ENCODE measurements around the gene KCNH6.

Gene KCNH6

DNA sequence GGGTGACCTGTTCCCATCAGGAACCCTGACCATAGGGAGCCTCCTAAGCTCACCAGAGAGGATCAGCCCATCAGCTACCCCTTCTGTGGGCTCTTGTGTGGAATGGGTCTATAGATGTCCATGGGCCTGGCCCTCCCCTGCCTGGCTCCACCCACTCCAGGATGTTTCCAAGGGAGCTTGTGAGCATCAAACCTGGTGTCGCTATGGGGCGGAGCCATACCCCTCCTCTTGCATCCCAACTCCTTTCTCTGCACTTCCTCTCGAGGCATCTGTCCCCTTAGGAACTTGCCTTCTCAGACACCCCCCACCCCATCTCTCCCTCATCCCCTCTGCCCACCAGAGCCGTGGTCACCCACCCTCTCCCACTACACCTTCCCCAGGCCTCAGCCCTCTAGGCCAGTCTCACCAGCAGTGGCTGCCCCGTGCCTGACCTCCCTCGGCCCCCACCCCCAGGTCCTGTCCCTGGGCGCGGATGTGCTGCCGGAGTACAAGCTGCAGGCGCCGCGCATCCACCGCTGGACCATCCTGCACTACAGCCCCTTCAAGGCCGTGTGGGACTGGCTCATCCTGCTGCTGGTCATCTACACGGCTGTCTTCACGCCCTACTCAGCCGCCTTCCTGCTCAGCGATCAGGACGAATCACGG is 10.4 kb downstream of the KCNH6 start:
- Mint-ChIP-seq H3K4me1 (peaks cover 10% of the 10 kb centered on the region), H3K27ac (no peak overlapping the region), H3K36me3 (no peaks in the 10 kb centered on the region), H3K4me3 (no peak overlapping the region), H3K9me3 (no peaks in the 10 kb centered on the region)
- ATAC-seq = no peak
- no peak for DNase-seq (ENCODE audit: low spot score in 2 of 2)

DNA sequence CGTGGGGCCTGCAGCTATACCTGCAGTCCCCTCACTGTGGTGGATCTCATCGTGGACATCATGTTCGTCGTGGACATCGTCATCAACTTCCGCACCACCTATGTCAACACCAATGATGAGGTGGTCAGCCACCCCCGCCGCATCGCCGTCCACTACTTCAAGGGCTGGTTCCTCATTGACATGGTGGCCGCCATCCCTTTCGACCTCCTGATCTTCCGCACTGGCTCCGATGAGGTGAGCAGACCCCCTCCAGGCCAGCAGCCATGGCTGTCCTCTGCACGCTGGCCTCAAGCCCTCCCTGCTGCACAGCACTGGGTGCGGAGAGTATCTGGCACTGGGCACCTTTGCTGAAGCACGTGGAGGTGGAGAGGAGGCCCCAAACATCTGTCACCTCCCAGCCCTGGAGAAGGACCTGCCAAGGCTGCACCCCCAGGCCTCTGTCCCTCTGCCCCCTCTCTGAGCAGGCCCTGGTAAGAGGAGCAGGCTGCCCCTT is 11.0 kb downstream of the KCNH6 start:
- H3K9me3 Mint-ChIP-seq = no peaks in the 10 kb centered on the region
- no peak overlapping the region for H3K27ac Mint-ChIP-seq
- DNase-seq (ENCODE audit: low spot score in 2 of 2) (no peak), ATAC-seq (no peak)
- H3K4me3 Mint-ChIP-seq = no peak overlapping the region
- peaks cover 15% of the 10 kb centered on the region for H3K4me1 Mint-ChIP-seq
- no peaks in the 10 kb centered on the region for H3K36me3 Mint-ChIP-seq

DNA sequence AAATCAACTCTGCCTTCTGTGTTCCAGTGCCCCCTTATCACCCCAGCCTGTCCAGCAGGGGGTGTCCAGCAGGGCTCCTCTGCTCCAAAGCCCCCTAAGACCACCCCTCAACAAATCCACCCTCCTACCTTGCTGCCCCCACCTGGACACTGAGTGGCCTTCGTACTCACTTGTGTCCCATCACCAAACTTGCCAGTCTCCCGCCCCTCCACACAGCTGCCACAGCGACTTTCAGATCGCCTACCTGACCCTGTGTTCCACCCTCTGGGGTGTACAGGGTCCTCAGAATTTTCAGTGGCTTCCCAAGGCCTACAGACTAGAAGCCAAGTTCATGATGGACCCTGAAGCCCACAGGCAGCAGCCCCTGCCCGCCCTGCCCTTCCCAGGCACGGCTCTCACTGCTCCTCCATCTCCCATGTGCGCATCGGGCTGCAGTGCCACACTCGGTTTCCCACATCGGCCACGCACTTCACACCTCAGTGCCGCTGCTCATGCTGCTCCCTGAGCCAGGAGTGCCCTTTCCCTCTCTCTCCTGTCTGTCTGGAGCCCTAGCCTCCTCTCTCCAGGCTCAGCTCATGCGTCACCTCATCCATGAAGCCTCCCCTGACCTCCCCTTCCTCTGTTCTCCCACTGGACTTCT is 11.8 kb downstream of the KCNH6 start:
- H3K9me3 Mint-ChIP-seq = no peaks in the 10 kb centered on the region

DNA sequence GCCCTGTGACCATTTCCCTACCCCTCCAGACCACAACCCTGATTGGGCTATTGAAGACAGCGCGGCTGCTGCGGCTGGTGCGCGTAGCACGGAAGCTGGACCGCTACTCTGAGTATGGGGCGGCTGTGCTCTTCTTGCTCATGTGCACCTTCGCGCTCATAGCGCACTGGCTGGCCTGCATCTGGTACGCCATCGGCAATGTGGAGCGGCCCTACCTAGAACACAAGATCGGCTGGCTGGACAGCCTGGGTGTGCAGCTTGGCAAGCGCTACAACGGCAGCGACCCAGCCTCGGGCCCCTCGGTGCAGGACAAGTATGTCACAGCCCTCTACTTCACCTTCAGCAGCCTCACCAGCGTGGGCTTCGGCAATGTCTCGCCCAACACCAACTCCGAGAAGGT is 12.5 kb downstream of the KCNH6 start:
- DNase-seq (ENCODE audit: low spot score in 2 of 2) (no peak), ATAC-seq (no peak)
- Mint-ChIP-seq H3K9me3 (no peaks in the 10 kb centered on the region), H3K36me3 (no peaks in the 10 kb centered on the region), H3K4me3 (no peak overlapping the region), H3K4me1 (peaks cover 21% of the 10 kb centered on the region), H3K27ac (no peak overlapping the region)

More for the DNA sequence above, 11.8 kb downstream of the KCNH6 start:
- DNase-seq (ENCODE audit: low spot score in 2 of 2) (no peak), ATAC-seq (no peak)
- Mint-ChIP-seq H3K4me3 (no peak overlapping the region), H3K36me3 (no peaks in the 10 kb centered on the region), H3K27ac (no peak overlapping the region), H3K4me1 (peaks cover 21% of the 10 kb centered on the region)

DNA sequence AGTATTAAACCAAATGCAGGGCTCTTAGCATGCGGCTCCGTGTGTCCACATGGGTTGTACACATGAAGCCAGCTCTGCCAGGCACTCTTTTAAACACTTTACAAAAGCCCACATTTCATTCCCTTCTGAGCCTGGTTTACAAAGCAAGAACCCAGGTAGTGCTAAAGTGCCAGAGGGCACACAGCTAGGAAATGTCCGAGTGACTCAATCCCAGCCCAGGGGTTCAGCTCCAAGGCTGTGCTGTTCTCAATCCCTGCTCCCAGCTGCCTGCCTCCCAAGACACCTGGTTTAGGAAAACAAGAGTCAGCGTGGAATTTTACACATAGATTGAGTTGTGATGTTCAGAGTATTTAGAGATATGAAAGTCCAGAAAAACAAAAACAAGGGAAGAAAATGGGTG is 13.8 kb downstream of the KCNH6 start:
- no peaks in the 10 kb centered on the region for H3K36me3 Mint-ChIP-seq
- DNase-seq (ENCODE audit: low spot score in 2 of 2) (no peak), ATAC-seq (no peak)
- H3K9me3 Mint-ChIP-seq = no peaks in the 10 kb centered on the region
- H3K27ac Mint-ChIP-seq = no peak overlapping the region
- peaks cover 21% of the 10 kb centered on the region for H3K4me1 Mint-ChIP-seq
- H3K4me3 Mint-ChIP-seq = no peak overlapping the region

DNA sequence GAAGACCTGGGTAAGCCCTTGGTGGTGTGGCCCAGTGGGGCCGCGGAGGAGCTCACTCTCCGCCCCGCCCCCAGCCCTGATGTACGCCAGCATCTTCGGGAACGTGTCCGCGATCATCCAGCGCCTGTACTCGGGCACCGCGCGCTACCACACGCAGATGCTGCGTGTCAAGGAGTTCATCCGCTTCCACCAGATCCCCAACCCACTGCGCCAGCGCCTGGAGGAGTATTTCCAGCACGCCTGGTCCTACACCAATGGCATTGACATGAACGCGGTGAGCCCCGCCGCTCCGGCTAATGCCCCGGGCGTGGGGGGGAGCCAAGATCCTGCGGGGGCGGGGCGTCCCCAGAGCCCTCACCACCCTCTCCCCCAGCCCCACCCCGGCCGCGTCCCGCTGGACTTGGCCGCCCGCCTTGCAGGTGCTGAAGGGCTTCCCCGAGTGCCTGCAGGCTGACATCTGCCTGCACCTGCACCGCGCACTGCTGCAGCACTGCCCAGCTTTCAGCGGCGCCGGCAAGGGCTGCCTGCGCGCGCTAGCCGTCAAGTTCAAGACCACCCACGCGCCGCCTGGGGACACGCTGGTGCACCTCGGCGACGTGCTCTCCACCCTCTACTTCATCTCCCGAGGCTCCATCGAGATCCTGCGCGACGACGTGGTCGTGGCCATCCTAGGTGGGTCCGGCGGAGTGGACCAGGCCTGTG is 15.0 kb downstream of the KCNH6 start:
- Mint-ChIP-seq H3K4me1 (peaks cover 21% of the 10 kb centered on the region), H3K9me3 (no peaks in the 10 kb centered on the region), H3K4me3 (peak overlapping the region; percentile 57), H3K27ac (no peak overlapping the region), H3K36me3 (no peaks in the 10 kb centered on the region)
- ATAC-seq (peak; percentile 49), DNase-seq (ENCODE audit: low spot score in 2 of 2) (no peak)

DNA sequence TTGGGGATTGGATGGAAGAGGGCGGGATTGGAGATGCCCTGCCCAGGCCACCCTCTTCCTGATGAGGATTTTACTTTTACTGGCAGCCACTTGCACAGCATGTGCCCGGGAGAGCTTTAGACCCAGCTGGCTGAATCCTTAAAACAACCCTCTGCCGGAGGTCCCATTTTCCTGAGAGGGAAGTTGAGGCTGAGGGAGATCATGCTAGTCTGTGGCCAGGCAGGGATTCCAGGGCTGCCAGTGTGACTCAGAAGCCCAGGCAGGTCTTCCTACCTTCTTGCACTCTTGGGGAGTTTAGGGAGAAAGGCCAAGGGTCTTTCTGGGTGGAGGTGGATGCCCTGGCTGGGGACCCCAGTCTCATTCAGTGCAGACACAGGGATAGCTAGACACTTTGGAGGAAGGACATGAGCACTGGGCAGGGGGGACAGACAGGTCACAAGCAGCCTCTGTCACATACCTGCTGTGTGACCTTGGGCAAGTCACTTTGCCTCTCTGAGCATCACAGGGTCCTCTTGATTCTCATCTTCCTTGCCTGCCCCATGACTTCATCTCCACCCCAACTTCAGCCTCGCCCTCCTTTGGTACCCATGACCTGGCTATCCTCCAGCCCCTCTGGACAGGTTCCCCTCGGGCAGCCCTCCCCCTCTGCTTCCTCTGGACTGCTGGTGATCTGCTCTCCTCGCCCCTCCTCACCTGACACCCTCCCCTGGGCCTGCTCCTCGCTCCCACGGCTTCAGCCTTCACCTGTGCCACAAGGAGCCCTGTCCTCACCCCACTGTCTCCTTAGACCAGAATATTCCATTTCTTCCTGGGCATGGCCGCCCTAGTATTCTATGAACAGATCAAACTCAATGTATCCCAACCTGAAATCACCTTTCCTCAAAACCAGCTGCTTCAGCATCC is 15.8 kb downstream of the KCNH6 start:
- Mint-ChIP-seq H3K4me1 (peaks cover 21% of the 10 kb centered on the region), H3K4me3 (peak overlapping the region; percentile 57), H3K9me3 (no peaks in the 10 kb centered on the region), H3K27ac (no peak overlapping the region), H3K36me3 (no peaks in the 10 kb centered on the region)
- ATAC-seq (no peak), DNase-seq (ENCODE audit: low spot score in 2 of 2) (no peak)

DNA sequence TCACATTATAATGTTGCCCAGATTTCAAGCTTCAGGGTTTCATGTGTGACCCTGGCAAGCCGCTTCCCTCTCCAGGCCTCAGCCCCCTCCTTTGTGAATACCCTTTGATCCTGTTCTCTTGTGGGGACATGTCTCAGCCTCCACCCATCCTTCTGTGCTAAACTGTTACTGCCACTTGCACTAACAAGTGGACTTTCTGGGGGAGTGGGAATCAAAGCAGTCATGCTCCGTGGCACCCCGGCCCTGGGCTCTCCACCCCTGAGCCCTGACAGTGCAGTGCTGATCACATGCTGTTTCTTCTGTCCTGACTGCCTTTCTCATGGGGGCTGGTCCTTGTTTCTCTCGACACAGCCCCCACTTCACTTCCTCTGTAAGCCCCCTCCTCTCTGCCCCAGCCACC is 17.4 kb downstream of the KCNH6 start:
- DNase-seq (ENCODE audit: low spot score in 2 of 2) (no peak), ATAC-seq (no peak)
- H3K36me3 Mint-ChIP-seq = no peaks in the 10 kb centered on the region
- H3K27ac Mint-ChIP-seq = no peak overlapping the region
- no peak overlapping the region for H3K4me3 Mint-ChIP-seq
- no peaks in the 10 kb centered on the region for H3K9me3 Mint-ChIP-seq
- peaks cover 14% of the 10 kb centered on the region for H3K4me1 Mint-ChIP-seq

DNA sequence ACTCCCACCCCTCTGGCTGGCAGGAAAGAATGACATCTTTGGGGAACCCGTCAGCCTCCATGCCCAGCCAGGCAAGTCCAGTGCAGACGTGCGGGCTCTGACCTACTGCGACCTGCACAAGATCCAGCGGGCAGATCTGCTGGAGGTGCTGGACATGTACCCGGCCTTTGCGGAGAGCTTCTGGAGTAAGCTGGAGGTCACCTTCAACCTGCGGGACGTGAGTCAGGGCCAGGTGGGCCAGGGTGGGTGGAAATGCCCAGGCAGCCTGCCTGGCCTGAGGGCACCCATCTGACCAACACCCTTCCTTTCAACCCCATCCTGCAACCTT is 19.0 kb downstream of the KCNH6 start:
- H3K36me3 Mint-ChIP-seq = no peaks in the 10 kb centered on the region
- no peaks in the 10 kb centered on the region for H3K9me3 Mint-ChIP-seq
- H3K27ac Mint-ChIP-seq = no peak overlapping the region
- peaks cover 14% of the 10 kb centered on the region for H3K4me1 Mint-ChIP-seq
- DNase-seq (ENCODE audit: low spot score in 2 of 2) = no peak
- H3K4me3 Mint-ChIP-seq = no peak overlapping the region
- no peak for ATAC-seq

DNA sequence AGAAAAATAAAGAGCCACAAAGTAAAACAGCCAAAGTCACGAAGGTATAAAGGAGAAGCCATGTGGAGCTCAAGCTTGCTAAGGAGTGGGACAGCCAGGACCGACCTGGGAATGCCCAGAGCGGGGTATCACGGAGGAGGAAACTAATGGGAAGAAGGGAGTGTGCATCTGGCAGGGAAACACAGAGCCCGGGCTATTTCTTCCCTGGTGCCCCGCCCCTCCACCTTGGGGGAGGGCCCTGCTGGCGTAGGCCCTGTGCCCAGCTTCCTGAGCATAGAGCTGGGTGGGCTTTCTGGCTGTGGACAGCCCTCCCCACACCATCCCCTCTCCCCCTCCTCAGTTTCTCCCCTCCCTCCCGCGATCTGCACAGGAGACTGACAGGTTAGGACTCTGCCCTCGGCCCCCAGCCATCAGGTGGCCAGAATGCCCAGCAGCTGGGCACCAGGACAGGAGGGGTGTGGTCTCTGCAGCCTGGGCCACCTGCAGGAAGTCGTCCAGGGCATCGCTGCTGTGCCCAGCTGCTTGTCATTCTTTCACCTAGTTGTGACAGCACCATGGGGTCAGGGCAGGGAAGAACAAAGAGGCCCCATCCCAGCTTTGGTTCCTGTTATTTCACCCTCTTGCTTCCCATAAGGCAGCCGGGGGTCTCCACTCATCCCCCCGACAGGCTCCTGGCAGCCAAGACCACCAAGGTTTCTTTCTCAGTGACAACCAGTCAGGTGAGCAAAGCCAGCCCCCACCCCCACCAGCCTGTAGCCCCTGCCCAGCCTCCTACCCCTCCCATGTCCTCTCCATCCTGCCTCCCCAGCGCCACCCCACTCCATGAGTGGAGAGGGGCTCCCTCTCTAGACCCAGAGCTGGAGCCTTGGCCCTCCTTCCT is 20.0 kb downstream of the KCNH6 start:
- ATAC-seq = no peak
- Mint-ChIP-seq H3K9me3 (no peaks in the 10 kb centered on the region), H3K27ac (no peak overlapping the region), H3K4me1 (peaks cover 14% of the 10 kb centered on the region), H3K4me3 (no peak overlapping the region), H3K36me3 (no peaks in the 10 kb centered on the region)
- DNase-seq (ENCODE audit: low spot score in 2 of 2) = no peak

DNA sequence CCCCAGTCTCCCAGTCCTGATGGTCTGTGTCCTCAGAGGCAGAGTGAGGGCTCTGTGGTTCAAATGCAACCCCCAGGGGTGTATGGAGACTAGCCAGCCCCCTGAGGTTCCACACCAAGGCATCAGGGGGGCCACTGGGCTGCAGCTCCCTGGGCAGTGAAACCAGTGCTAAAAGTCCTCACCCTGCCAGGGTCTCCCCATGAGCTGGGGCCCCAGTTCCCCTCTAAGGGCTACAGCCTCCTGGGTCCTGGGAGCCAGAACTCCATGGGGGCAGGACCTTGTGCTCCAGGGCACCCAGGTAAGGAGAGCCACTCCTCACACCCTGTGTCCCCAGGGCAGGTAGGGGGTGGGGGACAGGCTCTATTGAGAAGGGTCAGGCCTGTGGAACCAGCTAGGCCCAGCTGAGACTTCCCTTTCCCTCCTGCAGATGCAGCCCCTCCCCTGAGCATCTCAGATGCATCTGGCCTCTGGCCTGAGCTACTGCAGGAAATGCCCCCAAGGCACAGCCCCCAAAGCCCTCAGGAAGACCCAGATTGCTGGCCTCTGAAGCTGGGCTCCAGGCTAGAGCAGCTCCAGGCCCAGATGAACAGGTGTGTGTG is 20.8 kb downstream of the KCNH6 start:
- DNase-seq (ENCODE audit: low spot score in 2 of 2) (no peak), ATAC-seq (no peak)
- no peaks in the 10 kb centered on the region for H3K36me3 Mint-ChIP-seq
- H3K27ac Mint-ChIP-seq = no peak overlapping the region
- H3K4me3 Mint-ChIP-seq = no peak overlapping the region
- peaks cover 7% of the 10 kb centered on the region for H3K4me1 Mint-ChIP-seq
- H3K9me3 Mint-ChIP-seq = no peaks in the 10 kb centered on the region

DNA sequence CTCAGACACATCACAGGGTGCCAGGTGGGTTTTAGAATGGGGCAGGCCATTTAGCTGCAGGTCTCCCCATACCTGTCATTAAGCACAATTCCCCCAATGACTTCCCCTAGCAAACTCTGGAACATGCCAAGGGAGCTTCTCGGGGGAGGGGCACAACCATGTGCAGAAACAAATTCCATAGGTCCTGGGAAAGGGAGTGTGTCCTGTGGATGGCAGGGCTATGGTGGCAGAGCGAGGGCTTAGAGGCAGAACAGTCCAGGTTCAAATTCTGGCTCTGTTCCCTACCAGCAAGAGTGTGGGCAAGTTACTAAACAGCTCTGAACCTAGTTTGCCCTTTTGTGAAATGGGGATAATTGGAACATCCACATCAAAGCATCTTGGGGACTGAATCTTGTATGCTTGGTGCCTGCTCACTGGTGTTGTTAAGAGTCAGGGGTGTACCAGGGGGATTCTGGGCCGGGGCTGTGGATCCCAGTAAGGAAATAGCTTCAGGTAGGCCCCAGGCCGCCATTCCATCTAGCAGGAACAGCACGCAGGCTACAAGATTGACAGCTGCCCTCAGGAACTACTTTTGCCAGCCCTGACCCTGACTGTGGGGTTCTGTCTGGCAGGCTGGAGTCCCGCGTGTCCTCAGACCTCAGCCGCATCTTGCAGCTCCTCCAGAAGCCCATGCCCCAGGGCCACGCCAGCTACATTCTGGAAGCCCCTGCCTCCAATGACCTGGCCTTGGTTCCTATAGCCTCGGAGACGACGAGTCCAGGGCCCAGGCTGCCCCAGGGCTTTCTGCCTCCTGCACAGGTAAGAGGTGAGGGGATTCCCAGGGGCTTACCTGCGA is 21.5 kb downstream of the KCNH6 start:
- no peaks in the 10 kb centered on the region for H3K4me1 Mint-ChIP-seq
- ATAC-seq (no peak), DNase-seq (ENCODE audit: low spot score in 2 of 2) (no peak)
- H3K4me3 Mint-ChIP-seq = no peak overlapping the region
- H3K9me3 Mint-ChIP-seq = no peaks in the 10 kb centered on the region
- no peak overlapping the region for H3K27ac Mint-ChIP-seq
- peaks cover 1% of the 10 kb centered on the region for H3K36me3 Mint-ChIP-seq

DNA sequence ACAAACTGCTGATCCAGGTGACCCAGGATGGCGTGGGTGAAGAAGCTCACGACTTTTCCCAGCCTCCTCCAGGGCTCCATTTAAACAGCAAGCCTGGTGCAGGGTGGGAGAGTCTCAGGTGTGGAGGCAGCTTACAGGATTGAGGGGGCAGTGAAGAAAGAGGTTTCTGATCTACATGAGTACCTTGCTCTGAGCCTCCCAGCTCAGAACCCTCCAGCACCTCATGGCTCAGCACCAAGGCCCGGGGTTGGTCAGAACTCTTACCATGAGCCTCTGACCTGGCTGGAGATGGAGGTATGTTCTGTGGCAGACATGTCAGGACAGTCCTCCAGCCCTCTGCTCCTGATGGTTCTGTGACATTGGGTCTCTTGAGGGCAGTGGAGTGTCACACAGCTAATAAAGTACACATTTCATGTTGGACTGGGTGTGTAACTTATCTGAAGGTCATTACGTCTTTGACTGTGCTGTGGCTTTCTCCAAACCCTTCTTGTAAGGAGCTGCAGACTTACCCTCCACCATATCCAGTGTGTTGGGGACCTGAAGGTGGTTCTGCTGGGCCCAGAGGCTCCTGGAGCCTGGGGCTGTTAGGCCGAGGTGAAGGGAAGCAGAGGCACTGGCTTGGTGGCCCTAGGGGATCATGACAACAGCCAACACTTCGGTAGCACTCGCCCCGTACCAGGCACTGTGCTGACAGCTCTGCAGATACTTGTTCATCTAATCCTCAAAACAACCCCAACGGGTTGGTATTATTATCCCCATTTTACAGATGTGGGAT is 23.3 kb downstream of the KCNH6 start:
- no peaks in the 10 kb centered on the region for H3K9me3 Mint-ChIP-seq
- no peak for DNase-seq (ENCODE audit: low spot score in 2 of 2)

More for the DNA sequence above, 23.3 kb downstream of the KCNH6 start:
- H3K4me3 Mint-ChIP-seq = no peak overlapping the region
- peaks cover 3% of the 10 kb centered on the region for H3K4me1 Mint-ChIP-seq
- no peak for ATAC-seq
- no peak overlapping the region for H3K27ac Mint-ChIP-seq
- peaks cover 14% of the 10 kb centered on the region for H3K36me3 Mint-ChIP-seq

Measured in stimulated activated effector memory CD8-positive, alpha-beta T cell treated with anti-CD3 and anti-CD28 coated beads, Interleukin-12 subunit alpha, Interleukin-12 subunit beta, amount 100 ng/mL, for 72 hours (primary cell).